GM21423 (cell line): ENCODE results near the gene KCNK10.
A peak's percentile ranks its signal among the peaks of the same experiment; 100 is the strongest.

Experiments
- ATAC-seq: cut with Tn5 transposase; IDR thresholded peaks from one replicate; pipeline ENCODE4 v1.9.1; 2021; ENCODE audit warnings: mild to moderate bottlenecking, moderate library complexity; ENCODE audit not compliant: unreplicated experiment

The KCNK10 gene, protein sequence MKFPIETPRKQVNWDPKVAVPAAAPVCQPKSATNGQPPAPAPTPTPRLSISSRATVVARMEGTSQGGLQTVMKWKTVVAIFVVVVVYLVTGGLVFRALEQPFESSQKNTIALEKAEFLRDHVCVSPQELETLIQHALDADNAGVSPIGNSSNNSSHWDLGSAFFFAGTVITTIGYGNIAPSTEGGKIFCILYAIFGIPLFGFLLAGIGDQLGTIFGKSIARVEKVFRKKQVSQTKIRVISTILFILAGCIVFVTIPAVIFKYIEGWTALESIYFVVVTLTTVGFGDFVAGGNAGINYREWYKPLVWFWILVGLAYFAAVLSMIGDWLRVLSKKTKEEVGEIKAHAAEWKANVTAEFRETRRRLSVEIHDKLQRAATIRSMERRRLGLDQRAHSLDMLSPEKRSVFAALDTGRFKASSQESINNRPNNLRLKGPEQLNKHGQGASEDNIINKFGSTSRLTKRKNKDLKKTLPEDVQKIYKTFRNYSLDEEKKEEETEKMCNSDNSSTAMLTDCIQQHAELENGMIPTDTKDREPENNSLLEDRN

DNA sequence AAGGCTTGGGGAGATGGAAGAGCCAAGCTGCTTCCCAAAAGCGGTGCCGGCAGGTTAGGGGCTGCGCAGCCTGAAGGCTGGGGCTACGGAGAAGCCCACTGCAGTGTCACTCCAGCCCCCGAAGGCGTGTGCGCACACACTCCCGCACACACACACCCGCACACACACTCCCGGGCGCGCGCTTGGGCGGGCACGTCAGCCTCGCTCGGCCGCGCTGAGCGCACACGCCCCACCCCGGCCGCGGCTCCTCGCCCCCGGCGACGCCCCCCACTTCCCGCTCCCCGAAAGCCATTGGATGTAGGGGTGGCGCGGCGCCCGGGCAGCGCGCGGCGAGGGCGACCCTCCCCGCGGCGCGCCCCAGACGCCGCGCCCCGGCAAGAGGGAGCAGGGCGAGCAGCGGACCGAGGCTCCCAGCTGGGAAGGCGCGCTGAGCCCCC is at the start of gene KCNK10:
Gene KCNK10 (minus strand): TSS at position 184 of the 437 bp plus-strand sequence. CDS start 471 bp downstream, outside the sequence.
- ATAC-seq = peak; percentile 24

GRCh38 chr14:88369496-88369895 is 46.4 kb upstream of the KCNK10 start:
- no peak for ATAC-seq

- no peak for ATAC-seq
Measured at GRCh38 chr14:88364710-88365413, 41.8 kb upstream of the KCNK10 start.

DNA sequence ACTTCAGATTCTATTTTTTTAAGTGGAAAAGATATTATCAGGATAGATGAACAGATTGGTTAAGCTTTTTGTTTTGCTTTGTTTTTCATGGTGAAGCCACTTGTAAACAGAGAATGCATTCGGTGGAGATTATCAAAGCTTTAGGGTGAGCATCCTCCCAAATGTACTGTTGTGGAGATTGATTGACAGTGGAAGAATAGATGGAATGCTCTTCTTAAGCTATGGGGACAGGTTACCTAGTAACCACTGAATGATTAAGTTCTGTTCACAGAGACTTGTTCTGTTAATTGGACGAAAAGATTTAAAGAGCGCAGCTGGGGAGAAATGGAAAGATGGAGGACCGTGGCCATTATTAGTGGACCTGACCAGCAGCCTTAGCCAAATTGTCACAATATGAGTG is 40.6 kb upstream of the KCNK10 start:
- no peak for ATAC-seq

DNA sequence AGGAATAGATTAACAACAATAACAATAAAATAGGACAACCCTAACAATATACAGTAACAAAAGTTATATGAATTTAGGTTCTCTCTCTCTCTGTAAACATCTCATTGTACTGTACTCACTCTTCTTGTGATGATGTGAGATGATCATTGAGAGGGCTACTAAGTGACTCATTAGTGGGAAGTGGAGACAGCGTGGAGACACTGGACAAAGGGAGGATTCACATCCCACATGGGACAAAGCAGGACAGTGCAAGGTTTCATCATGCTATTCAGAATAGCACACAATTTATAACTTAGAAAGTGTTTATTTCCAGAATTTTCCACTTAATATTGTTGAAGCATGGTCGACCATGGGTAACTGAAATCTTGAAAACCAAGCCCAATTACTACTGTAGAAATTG is 36.4 kb upstream of the KCNK10 start:
- ATAC-seq = no peak

- no peak for ATAC-seq
Measured at GRCh38 chr14:88354358-88354757, 31.3 kb upstream of the KCNK10 start.

DNA sequence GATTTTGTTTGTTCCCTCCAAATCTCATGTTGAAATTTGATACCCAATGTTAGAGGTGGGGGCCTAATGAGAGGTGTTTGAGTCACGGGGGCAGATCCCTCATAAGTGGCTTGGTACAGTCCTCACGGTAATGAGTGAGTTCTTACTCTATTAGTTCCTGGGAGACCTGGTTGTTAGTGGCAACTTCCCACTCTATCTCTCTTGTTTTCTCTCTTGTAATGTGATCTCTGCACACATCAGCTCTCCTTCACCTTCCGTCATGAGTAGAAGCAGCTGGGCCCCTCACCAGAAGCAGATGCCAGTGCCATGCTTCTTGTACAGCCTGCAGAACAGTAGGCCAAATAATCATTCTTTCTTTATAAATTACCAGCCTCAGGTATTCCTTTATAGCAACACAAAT is 29.6 kb upstream of the KCNK10 start:
- no peak for ATAC-seq

DNA sequence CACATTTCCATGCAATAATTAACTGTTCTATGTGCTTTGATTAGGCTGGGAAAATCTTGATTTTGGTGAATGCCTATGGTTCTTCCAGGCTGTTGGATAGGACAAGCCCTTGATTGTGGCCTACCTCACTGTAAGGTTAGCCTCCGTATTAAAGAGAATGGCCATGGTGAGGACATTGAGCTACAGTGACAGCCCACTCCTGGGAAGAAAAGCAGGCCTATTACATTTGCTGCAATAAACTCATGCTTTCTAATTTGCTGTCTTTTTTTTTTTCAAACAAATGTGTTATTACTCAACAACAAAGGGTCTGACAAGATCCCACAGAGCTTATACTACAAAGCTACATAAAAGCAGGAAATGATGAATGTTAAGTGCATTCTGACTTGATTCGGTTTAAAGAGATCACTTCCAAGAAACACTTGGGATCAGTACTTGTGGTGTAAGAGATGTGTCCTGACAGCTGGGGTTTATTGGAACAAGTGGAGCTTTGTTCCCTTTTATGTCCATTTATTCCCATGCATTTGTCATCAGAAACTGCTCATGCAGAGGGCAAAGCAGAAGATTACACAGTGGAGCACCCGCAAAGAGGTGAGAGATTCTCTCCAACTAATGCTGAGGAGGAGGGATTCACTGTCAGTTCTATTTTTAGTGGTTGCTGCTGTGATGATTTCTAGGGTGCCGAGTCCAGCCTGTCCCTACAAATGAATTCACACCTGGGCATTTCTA is 29.1 kb upstream of the KCNK10 start:
- ATAC-seq = no peak

GRCh38 chr14:88348546-88348945 is 25.5 kb upstream of the KCNK10 start:
- ATAC-seq = no peak

GRCh38 chr14:88346048-88346639 is 23.1 kb upstream of the KCNK10 start:
- ATAC-seq = no peak

- no peak for ATAC-seq
Measured at GRCh38 chr14:88342980-88343379, 19.9 kb upstream of the KCNK10 start.

GRCh38 chr14:88340357-88340756 is 17.3 kb upstream of the KCNK10 start:
- ATAC-seq = no peak

GRCh38 chr14:88333036-88333435 is 10.0 kb upstream of the KCNK10 start:
- ATAC-seq = no peak

DNA sequence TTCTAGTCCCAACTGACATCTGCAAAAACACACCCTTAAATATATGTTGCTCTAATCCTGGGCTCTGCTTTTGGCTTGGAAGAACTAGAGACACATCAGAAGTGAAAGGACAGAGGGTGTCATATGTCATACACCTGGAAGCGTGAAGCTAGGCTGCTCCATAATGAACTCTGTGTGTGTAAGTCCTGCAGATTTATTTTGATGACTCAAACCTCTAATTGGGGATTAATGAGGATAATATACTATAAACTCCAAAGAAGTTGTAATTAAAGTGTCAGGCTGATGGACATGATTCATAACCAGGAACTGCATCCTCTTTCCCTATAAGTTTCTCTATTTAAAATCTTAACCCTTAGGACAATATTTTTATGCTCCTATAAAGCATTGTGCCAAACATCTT is 4.4 kb upstream of the KCNK10 start:
- no peak for ATAC-seq

GRCh38 chr14:88326352-88327103 is 3.5 kb upstream of the KCNK10 start:
- ATAC-seq = no peak

GRCh38 chr14:88325883-88326282 is 2.8 kb upstream of the KCNK10 start:
- ATAC-seq = no peak

DNA sequence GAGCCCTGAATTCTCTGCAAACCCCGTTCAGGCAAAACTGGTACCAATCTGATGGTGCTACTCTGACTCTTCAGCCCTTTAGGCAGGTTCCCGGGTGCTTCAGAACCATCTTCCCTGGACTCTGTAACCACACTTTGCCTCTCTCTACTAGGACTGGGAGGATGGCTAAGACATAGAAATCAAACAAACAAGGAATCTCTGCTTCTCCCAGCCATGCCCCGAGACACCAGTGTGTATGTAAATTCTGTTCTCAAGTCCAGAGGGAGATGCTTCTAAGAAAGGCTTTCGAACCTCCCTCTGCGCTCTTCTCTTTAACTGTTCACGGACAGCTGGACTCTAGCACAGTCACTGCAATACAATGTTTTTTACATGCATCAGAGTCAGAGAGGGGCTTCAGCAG is 1.9 kb upstream of the KCNK10 start:
- ATAC-seq = no peak

- no peak for ATAC-seq
Measured at GRCh38 chr14:88324491-88324890, 1.4 kb upstream of the KCNK10 start.

DNA sequence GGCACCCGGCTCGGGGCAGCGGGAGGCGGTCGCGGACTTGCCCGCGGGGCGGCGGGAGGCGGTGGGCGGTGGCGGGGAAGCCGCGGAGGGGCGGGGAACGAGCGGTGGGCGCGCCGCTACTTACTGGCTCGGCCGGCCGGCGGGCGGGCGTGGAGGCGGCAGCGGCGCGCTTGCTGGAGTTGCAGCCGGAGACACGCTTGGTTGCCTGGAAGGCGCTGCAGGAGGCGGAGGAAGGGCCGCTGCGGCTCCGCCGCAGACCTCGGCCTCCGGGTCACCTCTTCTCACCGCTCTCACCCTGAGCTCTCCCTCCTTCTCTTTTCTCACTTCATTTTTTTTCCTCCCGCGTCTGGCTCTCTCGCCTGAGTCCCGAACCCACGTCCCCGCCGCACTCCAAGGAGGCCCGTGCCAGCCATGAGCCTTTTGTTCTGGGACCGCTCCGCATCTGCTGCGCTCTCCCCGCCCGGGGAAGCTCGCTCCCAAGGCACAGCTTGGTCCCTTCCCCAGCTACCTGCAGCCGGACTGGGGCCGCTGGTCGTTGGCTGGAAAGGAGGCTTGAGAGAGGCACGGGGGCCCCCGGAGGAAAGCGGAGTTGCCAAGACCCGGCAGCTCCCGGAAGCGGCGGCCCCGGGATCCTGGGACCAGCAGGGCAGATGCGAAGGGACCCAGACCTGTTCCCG is 592 bp upstream of the KCNK10 start:
- ATAC-seq = peak; percentile 97
